IMR-90 (cell line): ENCODE data around the gene MIER2. TPM values are rescaled to one million over a fixed set of nuclear protein-coding genes. Genes with fewer than 3 reads are reported as not detected.
"Not testable (repeated sequence)": the region's sequence is repeated elsewhere in the genome, so short reads cannot be mapped to it uniquely, and the experiment has no call there.

Experiments used
- ATAC-seq: fragments of 200-7000 bp; cut with Tn5 transposase; 2 replicates; pipeline ENCODE4 v1.9.1; 2020; ENCODE audit warnings: low read depth, mild to moderate bottlenecking, moderate library complexity
- BruUV-seq: library from RNA; stranded (reverse); fragments of 400-500 nt; replicated peaks from 2 replicates; lab custom pipeline; 2021; lab: Mats Ljungman, UMichigan
- CTCF ChIA-PET: fragments of 300-600 bp; formaldehyde crosslinking; extraction: SDS; loops from one replicate; lab custom pipeline; 2021; ENCODE audit warnings: antibody characterized with exemption; lab: Yijun Ruan, JAX
- POLR2A ChIA-PET: fragments of 300-600 bp; sonication (Branson Sonifier 250); formaldehyde crosslinking; loops from one replicate; lab custom pipeline; 2022; ENCODE audit warnings: antibody characterized with exemption; ENCODE audit not compliant: unreplicated experiment; lab: Charles Lee
- DNase-seq: peaks from one replicate; pipeline ENCODE4 v3.0.0; 2013
- H2AFZ ChIP-seq: replicated peaks from 2 replicates; pipeline ENCODE3; 2013; ENCODE audit warnings: low read length, mild to moderate bottlenecking; ENCODE audit not compliant: poor library complexity
- H2AK5ac ChIP-seq: 2 replicates; pipeline ENCODE4 v1.6.1; 2013; ENCODE audit warnings: low read depth, low read length, inconsistent platforms
- H2AK9ac ChIP-seq: replicated peaks from 2 replicates; pipeline ENCODE3; 2013; ENCODE audit warnings: mild to moderate bottlenecking, low read depth, low read length, moderate library complexity; ENCODE audit not compliant: poor library complexity
- H2BK120ac ChIP-seq: 2 replicates; pipeline ENCODE4 v1.6.1; 2013; ENCODE audit warnings: low read depth, low read length, inconsistent platforms
- H2BK15ac ChIP-seq: 3 replicates; pipeline ENCODE4 v1.6.1; 2013; ENCODE audit warnings: low read depth, low read length, inconsistent platforms
- H2BK20ac ChIP-seq: 2 replicates; pipeline ENCODE4 v1.6.1; 2013; ENCODE audit warnings: low read depth, mild to moderate bottlenecking, inconsistent platforms, low read length, moderate library complexity
- H2BK5ac ChIP-seq: 2 replicates; pipeline ENCODE4 v1.6.1; 2013; ENCODE audit warnings: mild to moderate bottlenecking, low read depth, low read length, inconsistent platforms; ENCODE audit not compliant: poor library complexity, severe bottlenecking
- H3K14ac ChIP-seq: replicated peaks from 2 replicates; pipeline ENCODE4 v1.6.1; 2013; ENCODE audit warnings: low read depth, low read length, inconsistent platforms
- H3K18ac ChIP-seq: 2 replicates; pipeline ENCODE4 v1.6.1; 2013; ENCODE audit warnings: low read depth, low read length, control low read depth
- H3K23ac ChIP-seq: 2 replicates; pipeline ENCODE4 v1.6.1; 2013; ENCODE audit warnings: low read depth, low read length, inconsistent platforms
- H3K27ac ChIP-seq: 2 replicates; pipeline ENCODE4 v1.5.1; 2013; ENCODE audit warnings: mild to moderate bottlenecking, control low read depth, low read length; ENCODE audit not compliant: insufficient read depth
- H3K27me3 ChIP-seq: 2 replicates; pipeline ENCODE4 v1.6.1; 2013; ENCODE audit warnings: low read length; ENCODE audit not compliant: control insufficient read depth, insufficient read depth
- H3K36me3 ChIP-seq: 2 replicates; pipeline ENCODE4 v1.6.1; 2013; ENCODE audit warnings: low read length, mixed read lengths; ENCODE audit not compliant: control insufficient read depth, insufficient read depth
- H3K4ac ChIP-seq: 2 replicates; pipeline ENCODE4 v1.6.1; 2013; ENCODE audit warnings: low read depth, low read length, inconsistent platforms
- H3K4me1 ChIP-seq: 2 replicates; pipeline ENCODE4 v1.6.1; 2013; ENCODE audit warnings: low read length, mixed read lengths; ENCODE audit not compliant: control insufficient read depth, insufficient read depth
- H3K4me2 ChIP-seq: 2 replicates; pipeline ENCODE4 v1.6.1; 2013; ENCODE audit warnings: low read depth, mild to moderate bottlenecking, control low read depth, low read length, moderate library complexity
- H3K4me3 ChIP-seq: 2 replicates; pipeline ENCODE4 v1.5.1; 2013; ENCODE audit warnings: low read depth, mild to moderate bottlenecking, control low read depth, low read length, moderate library complexity; ENCODE audit not compliant: insufficient read depth
- H3K56ac ChIP-seq: 2 replicates; pipeline ENCODE4 v1.6.1; 2013; ENCODE audit warnings: low read length, inconsistent platforms; ENCODE audit not compliant: insufficient read depth; ENCODE audit errors: extremely low read depth
- H3K79me1 ChIP-seq, 2 experiments: 2 replicates each; pipeline ENCODE4 v1.6.1; 2013; ENCODE audit warnings: low read length in 2 of 2, inconsistent platforms in 1 of 2, low read depth in 1 of 2
- H3K9ac ChIP-seq: 2 replicates; pipeline ENCODE4 v1.6.1; 2013; ENCODE audit warnings: low read depth, low read length, control low read depth
- H3K9me1 ChIP-seq: 2 replicates; pipeline ENCODE4 v1.6.1; 2013; ENCODE audit warnings: low read length, inconsistent platforms; ENCODE audit not compliant: insufficient read depth
- H3K9me3 ChIP-seq: 2 replicates; pipeline ENCODE4 v1.6.1; 2013; ENCODE audit warnings: low read length; ENCODE audit not compliant: control insufficient read depth, insufficient read depth
- H4K20me1 ChIP-seq: 2 replicates; pipeline ENCODE4 v1.6.1; 2013; ENCODE audit warnings: low read length, inconsistent platforms; ENCODE audit not compliant: insufficient read depth
- H4K5ac ChIP-seq: 2 replicates; pipeline ENCODE4 v1.6.1; 2013; ENCODE audit warnings: mild to moderate bottlenecking, low read depth, low read length, control low read depth
- H4K8ac ChIP-seq, 2 experiments: 2 replicates each; pipeline ENCODE4 v1.6.1; 2013; ENCODE audit warnings: low read depth in 2 of 2, low read length in 2 of 2, control low read depth in 1 of 2, inconsistent platforms in 1 of 2
- H4K91ac ChIP-seq: 2 replicates; pipeline ENCODE4 v1.6.1; 2013; ENCODE audit warnings: low read depth, low read length, inconsistent platforms; ENCODE audit not compliant: insufficient read depth
- WGBS, 2 experiments: methylation state at CpG; one replicate each; pipeline versions ENCODE4 v1.1.5 to v1.1.7; 2013; ENCODE audit warnings: missing lambda C conversion rate in 2 of 2; ENCODE audit not compliant: insufficient read length in 1 of 2; ENCODE audit errors: extremely low coverage in 2 of 2; 5-methylcytosine and 5-hydroxymethylcytosine counted together
- dilution Hi-C: fragments of 300-500 bp; cut with HindIII; formaldehyde crosslinking; loops from one replicate; pipeline ENCODE4 v1.14.3; 2018; ENCODE audit warnings: low sequenced_read_pairs; ENCODE audit not compliant: unreplicated experiment
- in situ Hi-C: fragments of 300-500 bp; cut with MboI; formaldehyde crosslinking; loops from 3 replicates; pipeline ENCODE4 v1.14.3; 2019; ENCODE audit warnings: low sequenced_read_pairs, inconsistent platforms, mixed read lengths
- intact Hi-C: fragments of 100-400 bp; cut with micrococcal nuclease; formaldehyde crosslinking; loops from 2 replicates; pipeline ENCODE4 v1.10.0; 2022
- polyA plus RNA-seq, 3 experiments: library from polyadenylated mRNA; depleted of rRNA; stranded (reverse); fragments of >200 nt; gene quantifications; 2 replicates each; pipeline ENCODE4 v1.2.3, GENCODE V29; 2012; ENCODE audit warnings: low replicate concordance in 1 of 3
- total RNA-seq: library from RNA; depleted of rRNA; stranded (reverse); fragments of >200 nt; gene quantifications from 2 replicates; pipeline ENCODE4 v1.2.3, GENCODE V29; 2012

Gene MIER2
- total and polyA plus RNA-seq, 2 of the 4 experiments (the other 2 are of a cell fraction): 28.0 to 28.4 TPM

DNA sequence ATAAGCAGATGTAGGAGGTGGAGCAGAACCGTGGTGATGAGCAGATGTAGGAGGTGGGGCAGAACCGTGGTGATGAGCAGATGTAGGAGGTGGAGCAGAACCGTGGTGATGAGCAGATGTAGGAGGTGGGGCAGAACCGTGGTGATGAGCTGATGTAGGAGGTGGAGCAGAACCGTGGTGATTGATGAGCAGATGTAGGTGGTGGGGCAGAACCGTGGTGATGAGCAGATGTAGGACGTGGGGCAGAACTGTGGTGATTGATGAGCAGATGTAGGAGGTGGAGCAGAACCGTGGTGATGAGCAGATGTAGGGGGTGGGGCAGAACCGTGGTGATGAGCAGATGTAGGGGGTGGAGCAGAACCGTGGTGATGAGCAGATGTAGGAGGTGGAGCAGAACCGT, 37.3 kb upstream of the MIER2 start:
- H3K27me3 ChIP-seq, H2AK9ac ChIP-seq, H2AFZ ChIP-seq, H2BK15ac ChIP-seq, H3K4me3 ChIP-seq, H3K79me1 ChIP-seq, POLR2A ChIA-PET, dilution Hi-C loops, H3K9me3 ChIP-seq, H3K18ac ChIP-seq, H3K23ac ChIP-seq, H3K9me1 ChIP-seq, H2AK5ac ChIP-seq, H4K91ac ChIP-seq, H3K36me3 ChIP-seq, BruUV-seq, H3K4me2 ChIP-seq, in situ Hi-C loops, H3K56ac ChIP-seq, CTCF ChIA-PET, H4K20me1 ChIP-seq, H2BK120ac ChIP-seq, H3K14ac ChIP-seq, ATAC-seq, H3K4me1 ChIP-seq, H3K27ac ChIP-seq, H2BK5ac ChIP-seq, DNase-seq, H3K4ac ChIP-seq, H4K8ac ChIP-seq, H4K5ac ChIP-seq, H3K9ac ChIP-seq, H2BK20ac ChIP-seq: not testable (repeated sequence)
- 60% methylated on average over 6 of the region's 11 CpGs; no CpG with 5 or more reads in 1 of the 2 experiments for WGBS, 2 experiments
- intact Hi-C loops: loop anchor here (5.0 kb wide), 1 partner anchor 125 kb away; the partner anchor contains the start of gene TPGS1

- H2AFZ ChIP-seq, H2BK20ac ChIP-seq, H3K4ac ChIP-seq, H3K23ac ChIP-seq, H3K4me2 ChIP-seq, H4K91ac ChIP-seq, BruUV-seq, H3K4me3 ChIP-seq, H2AK9ac ChIP-seq, H3K9ac ChIP-seq, POLR2A ChIA-PET, H2BK120ac ChIP-seq, H2AK5ac ChIP-seq, H3K4me1 ChIP-seq, dilution Hi-C loops, H3K27ac ChIP-seq, H4K8ac ChIP-seq, H4K5ac ChIP-seq, H2BK5ac ChIP-seq, H3K36me3 ChIP-seq, H3K56ac ChIP-seq, H4K20me1 ChIP-seq, H3K18ac ChIP-seq, CTCF ChIA-PET, ATAC-seq, H2BK15ac ChIP-seq, H3K14ac ChIP-seq, DNase-seq, H3K9me3 ChIP-seq, H3K9me1 ChIP-seq, H3K79me1 ChIP-seq, in situ Hi-C loops: not testable (repeated sequence)
- 100% methylated on average over 1 of the region's 17 CpGs; no CpG with 5 or more reads in 1 of the 2 experiments for WGBS, 2 experiments
- H3K27me3 ChIP-seq: peaks cover 10% of the 10 kb centered on the region
- intact Hi-C loops: loop anchor here (5.0 kb wide), 1 partner anchor 127 kb away; the partner anchor contains the start of gene TPGS1
Measured at GRCh38 chr19:380618-381219, 36.1 kb upstream of the MIER2 start.
